ENCODE measurements around the gene SLC39A13.
A peak's percentile ranks its signal among the peaks of the same experiment; 100 is the strongest.

Gene SLC39A13

DNA sequence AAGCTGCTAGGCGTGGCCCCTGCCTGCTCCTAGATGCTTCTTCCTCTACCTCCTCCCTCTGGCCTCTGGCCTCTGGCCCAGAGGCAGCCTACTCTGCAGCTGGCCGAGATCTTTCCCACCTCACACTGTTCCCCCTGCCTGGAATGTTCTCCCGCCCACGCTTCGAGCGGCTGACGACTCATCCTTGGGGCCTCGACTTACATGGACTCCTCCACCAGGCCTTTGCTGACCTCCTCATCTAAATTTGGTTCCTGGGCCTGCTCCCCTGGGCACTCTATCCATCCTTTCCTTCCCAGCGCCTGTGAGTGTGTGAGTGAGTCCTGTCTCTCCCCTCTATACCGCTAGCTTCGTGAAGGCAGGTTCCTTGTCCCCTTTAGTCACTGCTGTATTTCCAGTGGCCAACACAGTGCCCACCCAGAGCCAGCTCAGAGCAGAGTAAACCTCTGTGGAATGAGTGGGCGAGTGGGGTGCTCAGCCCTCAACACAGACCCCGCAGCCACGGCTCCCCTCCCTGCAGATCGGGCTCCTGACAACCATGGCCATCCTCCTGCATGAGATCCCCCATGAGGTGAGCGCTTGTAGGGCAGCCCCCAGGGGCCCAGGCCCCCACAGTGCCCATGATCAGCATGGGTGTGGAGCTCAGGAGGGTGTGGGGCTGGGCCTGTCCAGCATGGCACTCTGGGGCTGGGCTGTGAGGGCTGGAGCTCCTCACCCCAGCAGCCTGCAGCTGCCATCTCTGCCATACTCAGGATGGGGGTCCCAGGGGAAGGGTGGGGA is 5.7 kb downstream of the SLC39A13 start:
- Histone ChIP-seq H3K9ac (ENCODE audit: low read length in 2 of 2) (no peak overlapping the region), H3K9me3 (ENCODE audit: control insufficient read depth in 2 of 2, low read length in 2 of 2) (no peaks in the 10 kb centered on the region), H3K4me1 (ENCODE audit: control insufficient read depth, insufficient read depth, low read length) (peaks cover 45% of the 10 kb centered on the region), H3K4me3 (ENCODE audit: low read length in 2 of 2) (no peak overlapping the region), H3K27ac (ENCODE audit: low read length) (no peak overlapping the region), H3K36me3 (ENCODE audit: control insufficient read depth in 2 of 2, insufficient read depth in 2 of 2, low read length in 2 of 2) (peaks cover 25 to 43% of the 10 kb centered on the region in 2 donors), H3K27me3 (ENCODE audit: control insufficient read depth in 1 of 2, insufficient read depth in 2 of 2, low read length in 2 of 2) (no peaks in the 10 kb centered on the region)

DNA sequence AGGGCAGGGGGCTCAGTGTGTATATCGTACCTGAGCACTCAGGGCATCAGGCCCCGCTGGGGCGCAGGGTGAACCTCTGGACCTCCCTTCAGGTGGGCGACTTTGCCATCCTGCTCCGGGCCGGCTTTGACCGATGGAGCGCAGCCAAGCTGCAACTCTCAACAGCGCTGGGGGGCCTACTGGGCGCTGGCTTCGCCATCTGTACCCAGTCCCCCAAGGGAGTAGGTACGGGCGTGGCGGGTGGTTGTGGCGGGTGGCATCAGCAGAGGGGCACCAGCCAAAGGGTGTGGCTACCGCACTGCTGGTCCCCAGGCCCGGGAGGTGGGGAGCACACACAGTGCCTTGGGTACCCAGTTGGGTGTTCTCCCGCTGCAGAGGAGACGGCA is 6.3 kb downstream of the SLC39A13 start:
- no peaks in the 10 kb centered on the region for H3K9me3 ChIP-seq (ENCODE audit: control insufficient read depth in 2 of 2, low read length in 2 of 2)
- H3K4me3 ChIP-seq (ENCODE audit: low read length in 2 of 2) = no peak overlapping the region
- no peaks in the 10 kb centered on the region for H3K27me3 ChIP-seq (ENCODE audit: control insufficient read depth in 1 of 2, insufficient read depth in 2 of 2, low read length in 2 of 2)
- H3K9ac ChIP-seq (ENCODE audit: low read length in 2 of 2) = no peak overlapping the region
- H3K4me1 ChIP-seq (ENCODE audit: control insufficient read depth, insufficient read depth, low read length) = peaks cover 39% of the 10 kb centered on the region
- peaks cover 28 to 46% of the 10 kb centered on the region in 2 donors for H3K36me3 ChIP-seq (ENCODE audit: control insufficient read depth in 2 of 2, insufficient read depth in 2 of 2, low read length in 2 of 2)
- H3K27ac ChIP-seq (ENCODE audit: low read length) = no peak overlapping the region

DNA sequence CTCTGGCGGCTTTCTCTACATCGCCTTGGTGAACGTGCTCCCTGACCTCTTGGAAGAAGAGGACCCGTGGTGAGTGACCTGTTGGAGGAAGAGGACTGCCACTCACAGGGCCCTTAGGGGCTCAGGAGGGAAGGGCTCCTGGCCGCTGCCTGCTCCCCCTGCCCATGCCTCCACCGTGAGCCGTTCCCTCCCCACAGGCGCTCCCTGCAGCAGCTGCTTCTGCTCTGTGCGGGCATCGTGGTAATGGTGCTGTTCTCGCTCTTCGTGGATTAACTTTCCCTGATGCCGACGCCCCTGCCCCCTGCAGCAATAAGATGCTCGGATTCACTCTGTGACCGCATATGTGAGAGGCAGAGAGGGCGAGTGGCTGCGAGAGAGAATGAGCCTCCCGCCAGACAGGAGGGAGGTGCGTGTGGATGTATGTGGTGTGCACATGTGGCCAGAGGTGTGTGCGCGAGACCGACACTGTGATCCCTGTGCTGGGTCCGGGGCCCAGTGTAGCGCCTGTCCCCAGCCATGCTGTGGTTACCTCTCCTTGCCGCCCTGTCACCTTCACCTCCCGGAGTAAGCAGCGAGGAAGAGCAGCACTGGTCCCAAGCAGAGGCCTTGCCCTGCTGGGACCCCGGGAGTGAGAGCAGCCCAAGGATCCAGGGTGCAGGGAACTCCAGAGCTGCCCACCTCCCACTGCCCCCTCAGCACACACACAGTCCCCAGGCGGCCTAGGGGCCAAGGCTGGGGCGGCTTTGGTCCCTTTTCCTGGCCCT is 6.9 kb downstream of the SLC39A13 start:
- Histone ChIP-seq H3K4me1 (ENCODE audit: control insufficient read depth, insufficient read depth, low read length) (peaks cover 33% of the 10 kb centered on the region), H3K27me3 (ENCODE audit: control insufficient read depth in 1 of 2, insufficient read depth in 2 of 2, low read length in 2 of 2) (no peaks in the 10 kb centered on the region), H3K9me3 (ENCODE audit: control insufficient read depth in 2 of 2, low read length in 2 of 2) (no peaks in the 10 kb centered on the region), H3K36me3 (ENCODE audit: control insufficient read depth in 2 of 2, insufficient read depth in 2 of 2, low read length in 2 of 2) (peaks cover 33 to 52% of the 10 kb centered on the region in 2 donors), H3K9ac (ENCODE audit: low read length in 2 of 2) (peak overlapping the region; percentile 36 to 55), H3K27ac (ENCODE audit: low read length) (peak overlapping the region; percentile 84), H3K4me3 (ENCODE audit: low read length in 2 of 2) (no peak overlapping the region)

DNA sequence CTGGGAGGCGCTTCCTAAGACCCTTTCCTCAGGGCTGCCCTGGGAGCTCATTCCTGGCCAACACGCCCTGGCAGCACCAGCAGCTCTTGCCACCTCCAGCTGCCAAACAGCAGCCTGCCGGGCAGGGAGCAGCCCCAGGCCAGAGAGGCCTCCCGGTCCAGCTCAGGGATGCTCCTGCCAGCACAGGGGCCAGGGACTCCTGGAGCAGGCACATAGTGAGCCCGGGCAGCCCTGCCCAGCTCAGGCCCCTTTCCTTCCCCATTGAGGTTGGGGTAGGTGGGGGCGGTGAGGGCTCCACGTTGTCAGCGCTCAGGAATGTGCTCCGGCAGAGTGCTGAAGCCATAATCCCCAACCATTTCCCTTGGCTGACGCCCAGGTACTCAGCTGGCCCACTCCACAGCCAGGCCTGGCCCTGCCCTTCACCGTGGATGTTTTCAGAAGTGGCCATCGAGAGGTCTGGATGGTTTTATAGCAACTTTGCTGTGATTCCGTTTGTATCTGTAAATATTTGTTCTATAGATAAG is 7.6 kb downstream of the SLC39A13 start:
- peak overlapping the region in 1 of 2 donors; percentile 35 for H3K4me3 ChIP-seq (ENCODE audit: low read length in 2 of 2)
- H3K27me3 ChIP-seq (ENCODE audit: control insufficient read depth in 1 of 2, insufficient read depth in 2 of 2, low read length in 2 of 2) = no peaks in the 10 kb centered on the region
- peak overlapping the region; percentile 36 to 55 for H3K9ac ChIP-seq (ENCODE audit: low read length in 2 of 2)
- H3K9me3 ChIP-seq (ENCODE audit: control insufficient read depth in 2 of 2, low read length in 2 of 2) = no peaks in the 10 kb centered on the region
- peaks cover 39 to 53% of the 10 kb centered on the region in 2 donors for H3K36me3 ChIP-seq (ENCODE audit: control insufficient read depth in 2 of 2, insufficient read depth in 2 of 2, low read length in 2 of 2)
- H3K4me1 ChIP-seq (ENCODE audit: control insufficient read depth, insufficient read depth, low read length) = peaks cover 29% of the 10 kb centered on the region
- H3K27ac ChIP-seq (ENCODE audit: low read length) = peak overlapping the region; percentile 84

DNA sequence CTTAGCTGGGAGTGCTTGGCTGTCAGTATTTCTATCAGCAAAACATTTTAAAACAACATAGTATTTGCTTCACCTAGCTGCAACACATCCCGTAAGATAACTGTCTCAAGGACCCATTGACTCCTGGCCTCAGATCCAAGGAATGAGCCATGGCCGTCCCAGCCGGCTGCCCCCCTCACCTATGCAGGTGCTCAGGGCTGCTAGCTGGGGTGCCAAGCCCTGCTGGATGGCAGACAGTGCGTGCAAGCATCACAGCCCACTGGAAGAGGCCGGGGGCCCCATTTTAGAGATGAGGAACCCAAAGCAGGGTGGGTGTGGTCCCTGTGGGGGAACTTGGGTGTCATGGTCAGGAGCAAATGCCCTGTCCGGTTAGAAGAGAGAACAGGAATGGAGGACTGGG is 9.3 kb downstream of the SLC39A13 start:
- Histone ChIP-seq H3K36me3 (ENCODE audit: control insufficient read depth in 2 of 2, insufficient read depth in 2 of 2, low read length in 2 of 2) (peaks cover 46 to 54% of the 10 kb centered on the region in 2 donors), H3K9me3 (ENCODE audit: control insufficient read depth in 2 of 2, low read length in 2 of 2) (no peaks in the 10 kb centered on the region), H3K4me3 (ENCODE audit: low read length in 2 of 2) (no peak overlapping the region), H3K9ac (ENCODE audit: low read length in 2 of 2) (no peak overlapping the region), H3K27me3 (ENCODE audit: control insufficient read depth in 1 of 2, insufficient read depth in 2 of 2, low read length in 2 of 2) (no peaks in the 10 kb centered on the region), H3K4me1 (ENCODE audit: control insufficient read depth, insufficient read depth, low read length) (peaks cover 29% of the 10 kb centered on the region), H3K27ac (ENCODE audit: low read length) (peak overlapping the region; percentile 41)

DNA sequence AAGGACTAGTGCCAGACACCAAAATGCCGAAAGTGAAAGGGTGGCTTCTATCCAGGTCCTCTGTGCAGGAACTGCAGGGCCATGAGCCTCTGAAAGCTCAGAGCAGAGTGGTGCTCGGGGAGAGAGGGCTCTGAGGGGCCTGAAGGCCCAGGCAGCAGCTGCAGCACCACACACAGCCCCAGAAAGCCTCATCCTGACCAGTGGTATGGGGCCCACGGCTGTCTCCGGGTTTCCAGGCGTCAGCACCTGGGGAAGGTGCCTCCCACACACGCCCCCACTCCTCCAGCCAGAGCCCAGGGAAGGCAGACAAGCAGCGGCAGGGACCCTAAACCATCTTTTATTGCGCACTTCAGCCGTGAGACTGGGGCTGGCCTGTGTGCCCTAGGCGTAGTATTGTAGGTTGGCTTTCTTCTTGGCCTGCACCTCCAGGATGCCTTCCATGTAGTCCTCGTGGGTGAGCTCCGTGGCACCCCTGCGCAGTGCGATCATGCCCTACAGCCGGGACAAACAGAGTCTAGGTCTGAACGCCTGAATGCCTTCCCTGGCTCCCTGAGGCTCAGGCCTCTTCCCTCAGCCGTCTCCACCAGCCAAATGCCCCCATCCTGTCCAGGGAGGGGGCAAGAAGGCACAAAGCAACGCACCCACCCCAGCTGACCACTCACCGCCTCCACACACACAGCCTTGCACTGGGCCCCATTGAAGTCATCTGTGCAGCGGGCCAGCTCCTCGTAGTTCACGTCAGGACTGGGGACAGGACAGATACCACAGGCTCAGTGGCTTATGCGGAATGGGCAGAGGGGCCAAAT is 10.3 kb downstream of the SLC39A13 start:
- H3K27ac ChIP-seq (ENCODE audit: low read length) = peak overlapping the region; percentile 41
- H3K36me3 ChIP-seq (ENCODE audit: control insufficient read depth in 2 of 2, insufficient read depth in 2 of 2, low read length in 2 of 2) = peaks cover 48 to 56% of the 10 kb centered on the region in 2 donors
- H3K9ac ChIP-seq (ENCODE audit: low read length in 2 of 2) = no peak overlapping the region
- peaks cover 26% of the 10 kb centered on the region for H3K4me1 ChIP-seq (ENCODE audit: control insufficient read depth, insufficient read depth, low read length)
- H3K4me3 ChIP-seq (ENCODE audit: low read length in 2 of 2) = no peak overlapping the region
- H3K9me3 ChIP-seq (ENCODE audit: control insufficient read depth in 2 of 2, low read length in 2 of 2) = no peaks in the 10 kb centered on the region
- H3K27me3 ChIP-seq (ENCODE audit: control insufficient read depth in 1 of 2, insufficient read depth in 2 of 2, low read length in 2 of 2) = no peaks in the 10 kb centered on the region

DNA sequence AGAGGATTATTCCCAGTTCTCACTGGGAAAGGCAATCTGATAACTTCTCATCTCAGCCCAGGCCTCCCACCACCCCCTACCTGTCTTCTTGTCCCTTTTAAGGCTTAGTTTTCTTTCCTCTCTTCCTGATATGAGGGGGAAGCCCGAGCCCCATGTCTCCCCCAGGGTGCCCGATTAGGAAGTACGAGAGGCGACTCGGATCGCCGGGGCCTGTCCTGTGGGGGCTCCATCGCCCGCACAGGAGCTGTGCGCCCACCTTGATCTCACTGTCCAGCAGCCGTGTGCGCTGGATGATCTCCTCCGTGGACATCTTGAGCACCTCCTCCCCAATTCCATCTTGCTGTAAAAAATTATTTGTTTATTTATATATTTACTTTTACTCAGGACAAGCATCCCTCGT is 17.2 kb downstream of the SLC39A13 start:
- Histone ChIP-seq H3K9ac (ENCODE audit: low read length in 2 of 2) (peak overlapping the region; percentile 83 to 96), H3K4me3 (ENCODE audit: low read length in 2 of 2) (peak overlapping the region; percentile 71 to 98), H3K4me1 (ENCODE audit: control insufficient read depth, insufficient read depth, low read length) (peaks cover 18% of the 10 kb centered on the region), H3K9me3 (ENCODE audit: control insufficient read depth in 2 of 2, low read length in 2 of 2) (no peaks in the 10 kb centered on the region), H3K27me3 (ENCODE audit: control insufficient read depth in 1 of 2, insufficient read depth in 2 of 2, low read length in 2 of 2) (no peaks in the 10 kb centered on the region), H3K27ac (ENCODE audit: low read length) (peak overlapping the region; percentile 89), H3K36me3 (ENCODE audit: control insufficient read depth in 2 of 2, insufficient read depth in 2 of 2, low read length in 2 of 2) (peaks cover 23 to 28% of the 10 kb centered on the region in 2 donors)

DNA sequence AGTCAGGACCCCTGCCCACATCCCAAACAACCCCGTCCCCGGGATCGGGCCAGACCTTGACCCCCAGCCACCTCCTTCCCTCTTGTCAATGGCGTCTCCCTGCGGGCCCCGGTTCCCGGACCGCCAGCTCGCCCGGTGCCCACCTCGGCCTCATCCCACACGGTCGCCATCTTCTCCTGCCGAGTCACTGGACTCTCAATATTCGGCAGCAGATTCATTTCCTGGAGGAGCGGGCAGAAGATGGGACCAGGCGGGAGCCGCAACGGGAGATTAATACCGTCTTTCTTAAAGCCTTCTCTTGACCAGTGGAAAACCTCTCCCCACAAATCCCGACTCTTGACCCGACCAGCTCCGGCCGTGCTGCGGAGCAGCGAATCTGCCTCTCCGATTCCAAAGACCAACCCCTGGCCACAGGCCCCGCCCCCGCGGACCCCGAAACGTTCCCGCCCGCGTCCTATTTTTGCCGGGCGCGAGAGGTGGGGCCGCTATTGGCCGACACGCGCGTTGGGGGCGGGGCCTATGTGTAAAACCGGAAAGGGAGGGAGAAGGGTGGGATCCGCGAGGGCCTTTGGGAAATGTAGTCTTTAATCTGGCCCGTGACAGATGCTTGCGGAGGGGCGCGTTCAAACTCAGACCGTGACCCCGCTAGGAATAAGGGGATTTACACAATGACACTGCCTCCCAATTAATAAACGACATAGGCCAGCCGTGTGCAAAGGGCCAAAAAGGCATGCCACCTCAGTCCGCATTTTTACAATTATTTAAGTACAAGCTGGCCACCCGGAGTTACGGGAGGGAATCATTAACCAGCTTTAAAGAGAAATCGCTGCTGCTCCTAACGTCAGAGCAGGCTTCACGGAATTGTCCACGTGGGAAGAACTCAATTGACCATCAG is 17.9 kb downstream of the SLC39A13 start, which contains the start of gene PSMC3:
Gene PSMC3, minus strand, starts transcription at position 378 of the 895 bp plus-strand sequence. Its CDS starts 160 bp downstream, at position 218.
- H3K4me3 ChIP-seq (ENCODE audit: low read length in 2 of 2) = peak within 1 kb of the TSS; percentile 71 to 98
- H3K27ac ChIP-seq (ENCODE audit: low read length) = peak within 1 kb of the TSS; percentile 89
- H3K36me3 ChIP-seq (ENCODE audit: control insufficient read depth in 2 of 2, insufficient read depth in 2 of 2, low read length in 2 of 2) = peaks cover 17 to 23% of the 10 kb centered on the region in 2 donors
- H3K9me3 ChIP-seq (ENCODE audit: control insufficient read depth in 2 of 2, low read length in 2 of 2) = no peaks in the 10 kb centered on the region
- H3K9ac ChIP-seq (ENCODE audit: low read length in 2 of 2) = peak within 1 kb of the TSS; percentile 83 to 96
- peaks cover 18% of the 10 kb centered on the region for H3K4me1 ChIP-seq (ENCODE audit: control insufficient read depth, insufficient read depth, low read length)
- no peaks in the 10 kb centered on the region for H3K27me3 ChIP-seq (ENCODE audit: control insufficient read depth in 1 of 2, insufficient read depth in 2 of 2, low read length in 2 of 2)

DNA sequence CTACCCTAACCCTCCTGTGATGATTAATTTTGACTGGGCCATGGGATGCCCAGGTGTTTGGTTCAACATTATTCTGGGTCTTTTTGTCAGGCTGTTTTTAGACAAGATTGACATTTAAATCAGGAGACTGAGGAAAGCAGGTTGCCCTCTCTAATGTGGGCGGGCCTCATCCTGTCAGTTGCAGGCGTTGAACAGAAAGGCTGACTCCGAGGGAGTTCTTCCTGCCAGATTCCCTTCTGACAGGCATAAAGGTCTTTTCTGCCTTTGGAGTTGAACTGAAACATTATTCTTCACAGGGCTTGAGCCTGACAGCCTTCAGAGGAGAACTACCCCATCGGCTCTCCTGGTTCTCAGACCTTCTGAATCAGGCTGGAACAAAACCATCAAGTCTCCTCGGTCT is 22.1 kb downstream of the SLC39A13 start:
- Histone ChIP-seq H3K4me3 (ENCODE audit: low read length in 2 of 2) (no peak overlapping the region), H3K4me1 (ENCODE audit: control insufficient read depth, insufficient read depth, low read length) (peaks cover 5% of the 10 kb centered on the region), H3K9me3 (ENCODE audit: control insufficient read depth in 2 of 2, low read length in 2 of 2) (no peaks in the 10 kb centered on the region), H3K36me3 (ENCODE audit: control insufficient read depth in 2 of 2, insufficient read depth in 2 of 2, low read length in 2 of 2) (no peaks in the 10 kb centered on the region), H3K27me3 (ENCODE audit: control insufficient read depth in 1 of 2, insufficient read depth in 2 of 2, low read length in 2 of 2) (no peaks in the 10 kb centered on the region), H3K9ac (ENCODE audit: low read length in 2 of 2) (no peak overlapping the region), H3K27ac (ENCODE audit: low read length) (no peak overlapping the region)
